IPS-15b (cell line): ENCODE measurements around the gene UROC1.

Experiments used
- H3K27me3 ChIP-seq: one replicate; pipeline ENCODE4 v1.6.1; 2013; ENCODE audit warnings: low read length; ENCODE audit not compliant: control insufficient read depth, insufficient read depth
- H3K36me3 ChIP-seq: one replicate; pipeline ENCODE4 v1.6.1; 2013; ENCODE audit warnings: low read length; ENCODE audit not compliant: control insufficient read depth, insufficient read depth
- H3K4me1 ChIP-seq: one replicate; pipeline ENCODE4 v1.6.1; 2013; ENCODE audit warnings: mild to moderate bottlenecking, low read length; ENCODE audit not compliant: control insufficient read depth, insufficient read depth
- H3K4me3 ChIP-seq: one replicate; pipeline ENCODE4 v1.5.1; 2013; ENCODE audit warnings: low read depth, low read length
- H3K9ac ChIP-seq: one replicate; pipeline ENCODE4 v1.6.1; 2013; ENCODE audit warnings: low read depth, mild to moderate bottlenecking, low read length
- H3K9me3 ChIP-seq: one replicate; pipeline ENCODE4 v1.6.1; 2013; ENCODE audit warnings: mild to moderate bottlenecking, low read length; ENCODE audit not compliant: control insufficient read depth, insufficient read depth

The UROC1 gene

GRCh38 chr3:126517291-126517951 is at the start of gene UROC1:
Gene UROC1, minus strand, starts transcription at chr3:126517773. Its CDS starts 54 bp downstream, at chr3:126517719.
- Histone ChIP-seq H3K9me3 (no peaks in the 10 kb centered on the region), H3K27me3 (peaks cover under 1% of the 10 kb centered on the region), H3K4me3 (no peak within 1 kb of the TSS), H3K9ac (no peak within 1 kb of the TSS), H3K4me1 (no peaks in the 10 kb centered on the region), H3K36me3 (no peaks in the 10 kb centered on the region)

GRCh38 chr3:126562737-126563276 is 45.2 kb upstream of the UROC1 start:
- no peaks in the 10 kb centered on the region for H3K36me3 ChIP-seq
- no peaks in the 10 kb centered on the region for H3K27me3 ChIP-seq
- no peak overlapping the region for H3K9ac ChIP-seq
- no peak overlapping the region for H3K4me3 ChIP-seq
- no peaks in the 10 kb centered on the region for H3K4me1 ChIP-seq
- no peaks in the 10 kb centered on the region for H3K9me3 ChIP-seq

- Histone ChIP-seq H3K9me3 (no peaks in the 10 kb centered on the region), H3K9ac (no peak within 1 kb of the TSS), H3K27me3 (no peaks in the 10 kb centered on the region), H3K36me3 (no peaks in the 10 kb centered on the region), H3K4me3 (no peak within 1 kb of the TSS), H3K4me1 (no peaks in the 10 kb centered on the region)
These were observed 40.9 kb upstream of the UROC1 start, which contains the start of gene C3orf22 for GRCh38 chr3:126558336-126559071. Gene C3orf22, minus strand, starts transcription at chr3:126558932. Its CDS starts 5,542 bp downstream, at chr3:126553390.

- H3K27me3 ChIP-seq, result no peaks in the 10 kb centered on the region
- no peak overlapping the region for H3K4me3 ChIP-seq
These were observed 40.2 kb upstream of the UROC1 start for GRCh38 chr3:126557761-126558160.

GRCh38 chr3:126557415-126557745 is 39.8 kb upstream of the UROC1 start:
- H3K9ac ChIP-seq, result no peak overlapping the region
- no peak overlapping the region for H3K4me3 ChIP-seq
- H3K36me3 ChIP-seq, result no peaks in the 10 kb centered on the region
- H3K27me3 ChIP-seq, result no peaks in the 10 kb centered on the region
- H3K9me3 ChIP-seq, result no peaks in the 10 kb centered on the region
- no peaks in the 10 kb centered on the region for H3K4me1 ChIP-seq

More at GRCh38 chr3:126557761-126558160, 40.2 kb upstream of the UROC1 start:
- Histone ChIP-seq H3K36me3 (no peaks in the 10 kb centered on the region), H3K9ac (no peak overlapping the region), H3K4me1 (no peaks in the 10 kb centered on the region), H3K9me3 (no peaks in the 10 kb centered on the region)

GRCh38 chr3:126556637-126557414 is 39.3 kb upstream of the UROC1 start:
- no peaks in the 10 kb centered on the region for H3K27me3 ChIP-seq
- H3K36me3 ChIP-seq, result no peaks in the 10 kb centered on the region

GRCh38 chr3:126555795-126556636 is 38.4 kb upstream of the UROC1 start:
- H3K27me3 ChIP-seq, result no peaks in the 10 kb centered on the region
- H3K4me1 ChIP-seq, result no peaks in the 10 kb centered on the region
- no peak overlapping the region for H3K4me3 ChIP-seq
- H3K9ac ChIP-seq, result no peak overlapping the region
- no peaks in the 10 kb centered on the region for H3K9me3 ChIP-seq
- H3K36me3 ChIP-seq, result no peaks in the 10 kb centered on the region

More at GRCh38 chr3:126556637-126557414, 39.3 kb upstream of the UROC1 start:
- no peaks in the 10 kb centered on the region for H3K9me3 ChIP-seq
- no peak overlapping the region for H3K9ac ChIP-seq
- no peaks in the 10 kb centered on the region for H3K4me1 ChIP-seq
- no peak overlapping the region for H3K4me3 ChIP-seq

GRCh38 chr3:126554560-126555525 is 37.3 kb upstream of the UROC1 start:
- H3K9ac ChIP-seq, result no peak overlapping the region
- no peaks in the 10 kb centered on the region for H3K36me3 ChIP-seq
- H3K9me3 ChIP-seq, result no peaks in the 10 kb centered on the region
- H3K27me3 ChIP-seq, result no peaks in the 10 kb centered on the region
- no peak overlapping the region for H3K4me3 ChIP-seq
- H3K4me1 ChIP-seq, result no peaks in the 10 kb centered on the region

GRCh38 chr3:126553284-126554084 is 35.9 kb upstream of the UROC1 start:
- Histone ChIP-seq H3K4me1 (peaks cover 10% of the 10 kb centered on the region), H3K9ac (no peak overlapping the region), H3K9me3 (no peaks in the 10 kb centered on the region), H3K4me3 (no peak overlapping the region), H3K36me3 (no peaks in the 10 kb centered on the region), H3K27me3 (no peaks in the 10 kb centered on the region)
